ENCODE data around the gene CREB5. TPM values are rescaled to one million over a fixed set of nuclear protein-coding genes. Genes with fewer than 3 reads are reported as not detected.
"Not testable (repeated sequence)": the region's sequence is repeated elsewhere in the genome, so short reads cannot be mapped to it uniquely, and the experiment has no call there.

CREB5 gene
- total RNA-seq, 1 donor from 2014 or later, result 10.3 TPM

DNA sequence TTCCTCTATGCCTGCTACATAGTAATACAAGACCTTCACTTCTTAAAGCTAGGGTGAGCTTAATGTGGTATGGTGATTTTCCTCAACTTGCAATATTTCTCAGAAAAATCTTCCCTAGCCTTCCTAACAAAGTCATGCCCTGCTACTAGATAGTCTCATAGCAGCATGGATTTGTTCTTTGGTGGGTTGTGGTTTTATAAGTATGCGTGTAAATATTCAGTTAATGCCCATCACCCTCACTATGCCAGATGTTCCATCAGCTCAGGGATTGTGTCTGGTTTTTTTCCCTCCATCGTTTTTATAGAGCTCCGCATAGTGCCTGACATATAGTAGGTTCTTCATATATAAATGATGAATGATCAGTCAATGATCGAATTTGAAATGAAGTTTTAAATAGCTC, 182.8 kb downstream of the CREB5 start:
- intact Hi-C loops (cut with DNase I), result no loop called here
- H3K27me3 ChIP-seq (ENCODE audit: low read depth), result no peaks in the 10 kb centered on the region
- ATAC-seq, result no peak
- H3K9me3 ChIP-seq, result no peaks in the 10 kb centered on the region
- H3K27ac ChIP-seq, result no peak overlapping the region
- DNase-seq, result no peak
- no peak overlapping the region for H3K4me3 ChIP-seq
- no peak for TF ChIP-seq CTCF (IDR thresholded peaks at IDR 0.05)
- no peaks in the 10 kb centered on the region for H3K4me1 ChIP-seq
- no peaks in the 10 kb centered on the region for H3K36me3 ChIP-seq

DNA sequence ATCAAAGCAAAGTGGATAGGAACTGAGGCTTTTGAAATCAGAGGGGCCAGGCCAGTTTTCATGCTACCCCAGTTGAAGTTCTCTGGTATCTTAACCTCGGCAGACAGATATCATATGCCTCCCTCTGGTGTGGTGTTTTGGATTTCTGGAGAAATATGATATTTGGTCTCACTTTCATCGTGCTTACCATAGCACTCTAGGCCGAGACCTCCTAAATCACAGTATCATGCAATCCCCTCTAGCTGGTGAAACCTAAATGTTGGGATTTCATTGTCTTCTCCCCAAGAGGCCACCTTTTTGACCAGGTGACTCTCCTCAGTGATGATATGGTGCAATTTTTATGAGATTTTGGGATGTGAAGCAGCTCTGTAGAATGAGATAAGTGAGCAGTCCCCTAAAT, 183.5 kb downstream of the CREB5 start:
- no peak for ATAC-seq
- Histone ChIP-seq H3K36me3 (no peaks in the 10 kb centered on the region), H3K9me3 (no peaks in the 10 kb centered on the region), H3K27me3 (ENCODE audit: low read depth) (no peaks in the 10 kb centered on the region), H3K4me3 (no peak overlapping the region), H3K27ac (no peak overlapping the region), H3K4me1 (no peaks in the 10 kb centered on the region)
- intact Hi-C loops (cut with DNase I), result no loop called here
- no peak for DNase-seq
- TF ChIP-seq CTCF (IDR thresholded peaks at IDR 0.05), result no peak

DNA sequence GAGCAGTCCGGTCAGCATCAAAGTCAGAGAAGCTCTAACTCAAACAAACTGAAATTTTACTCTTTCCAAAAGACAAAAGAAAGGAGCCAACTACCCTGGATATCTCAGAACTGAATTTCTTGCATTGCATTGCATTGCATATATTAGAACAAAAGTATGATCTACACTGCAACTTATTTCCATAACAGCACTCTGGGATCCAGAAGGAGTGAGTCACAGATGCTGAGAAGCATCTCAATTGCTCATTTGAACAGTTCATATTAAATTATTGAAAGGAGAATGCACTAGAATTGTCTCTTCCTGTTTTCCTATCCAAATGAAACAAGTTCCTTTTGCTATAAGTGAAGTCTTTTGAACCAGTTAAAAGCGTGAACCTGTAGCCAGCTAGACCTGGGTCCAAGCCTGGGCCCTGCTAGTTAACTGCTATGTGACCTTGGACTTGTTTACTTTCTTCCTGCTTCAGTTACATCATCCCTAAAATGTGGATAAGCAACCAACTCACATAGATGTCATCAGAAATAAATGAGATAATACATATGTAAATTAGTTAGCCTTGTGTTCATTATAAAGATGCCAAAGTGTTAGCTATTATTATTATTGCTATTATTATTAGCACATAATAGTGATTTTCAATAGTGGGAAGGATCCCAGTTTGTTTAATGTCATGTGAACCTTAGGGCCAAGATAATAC, 184.1 kb downstream of the CREB5 start:
- H3K27ac ChIP-seq, result no peak overlapping the region
- intact Hi-C loops (cut with DNase I), result no loop called here
- no peaks in the 10 kb centered on the region for H3K9me3 ChIP-seq
- DNase-seq (no peak), ATAC-seq (no peak)
- no peaks in the 10 kb centered on the region for H3K27me3 ChIP-seq (ENCODE audit: low read depth)
- TF ChIP-seq CTCF (IDR thresholded peaks at IDR 0.05), result no peak
- H3K36me3 ChIP-seq, result no peaks in the 10 kb centered on the region
- H3K4me3 ChIP-seq, result no peak overlapping the region
- no peaks in the 10 kb centered on the region for H3K4me1 ChIP-seq

DNA sequence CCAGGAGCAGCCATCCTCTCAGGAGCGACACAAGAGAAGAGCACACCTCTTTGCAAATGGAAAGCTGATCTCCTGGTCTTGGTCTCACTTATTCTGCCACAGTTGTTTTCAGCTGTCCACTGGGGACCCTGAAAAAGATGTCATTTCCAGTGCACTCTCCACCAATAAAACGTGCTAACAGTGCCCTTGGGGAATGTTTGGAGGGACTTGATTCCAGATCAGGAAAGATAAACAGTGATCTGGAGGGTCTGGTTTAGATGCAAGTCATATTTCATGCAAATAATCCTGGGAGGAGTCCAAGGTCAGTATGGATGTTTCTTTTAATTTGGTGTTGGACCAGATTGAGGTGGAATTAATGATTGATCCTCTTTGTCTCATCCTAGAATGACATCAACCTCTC, 185.0 kb downstream of the CREB5 start:
- intact Hi-C loops (cut with DNase I), result no loop called here
- H3K36me3 ChIP-seq, result no peaks in the 10 kb centered on the region
- no peak overlapping the region for H3K27ac ChIP-seq
- no peak for TF ChIP-seq CTCF (IDR thresholded peaks at IDR 0.05)
- DNase-seq, result no peak
- no peak for ATAC-seq
- no peaks in the 10 kb centered on the region for H3K27me3 ChIP-seq (ENCODE audit: low read depth)
- no peak overlapping the region for H3K4me3 ChIP-seq
- no peaks in the 10 kb centered on the region for H3K4me1 ChIP-seq
- no peaks in the 10 kb centered on the region for H3K9me3 ChIP-seq

DNA sequence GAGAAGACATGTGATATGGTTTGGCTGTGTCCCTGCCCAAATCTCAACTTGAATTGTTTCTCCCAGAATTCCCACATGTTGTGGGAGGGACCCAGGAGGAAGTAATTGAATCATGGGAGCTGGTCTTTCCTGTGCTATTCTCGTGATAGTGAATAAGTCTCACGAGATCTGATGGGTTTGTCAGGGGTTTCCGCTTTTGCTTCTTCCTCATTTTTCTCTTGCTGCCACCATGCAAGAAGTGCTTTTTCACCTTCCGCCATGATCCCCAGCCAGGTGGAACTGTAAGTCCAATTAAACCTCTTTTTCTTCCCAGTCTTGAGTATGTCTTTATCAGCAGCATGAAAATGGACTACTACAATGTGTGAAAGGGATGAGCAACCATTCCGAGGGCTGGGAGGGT, 185.7 kb downstream of the CREB5 start:
- H3K27me3 ChIP-seq (ENCODE audit: low read depth); H3K27ac ChIP-seq; H3K9me3 ChIP-seq; ATAC-seq; H3K4me3 ChIP-seq; DNase-seq; H3K36me3 ChIP-seq; H3K4me1 ChIP-seq; intact Hi-C loops (cut with DNase I): not testable (repeated sequence)

DNA sequence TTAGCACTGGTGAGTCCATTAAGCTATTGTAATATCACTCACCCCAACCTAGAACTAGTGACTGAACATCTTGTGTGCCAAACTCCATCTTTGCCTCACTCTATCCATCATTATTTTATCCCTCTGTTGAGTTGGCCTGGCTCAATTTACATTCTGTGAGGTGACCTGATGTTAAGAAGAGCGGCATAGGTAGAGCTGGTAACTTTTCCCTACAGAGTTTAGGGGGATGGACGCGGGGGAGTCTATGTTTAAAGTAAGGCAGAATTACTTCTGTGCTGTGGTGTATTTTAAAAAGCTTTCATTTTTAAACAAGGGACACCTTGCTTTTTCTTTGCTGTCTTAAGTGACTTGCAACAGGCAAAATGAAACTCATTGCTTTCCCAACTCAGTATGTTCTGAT, 186.3 kb downstream of the CREB5 start:
- no peaks in the 10 kb centered on the region for H3K27me3 ChIP-seq (ENCODE audit: low read depth)
- intact Hi-C loops (cut with DNase I), result no loop called here
- H3K9me3 ChIP-seq, result no peaks in the 10 kb centered on the region
- H3K4me1 ChIP-seq, result no peaks in the 10 kb centered on the region
- ATAC-seq (no peak), DNase-seq (no peak)
- TF ChIP-seq CTCF (IDR thresholded peaks at IDR 0.05), result no peak
- no peak overlapping the region for H3K4me3 ChIP-seq
- no peak overlapping the region for H3K27ac ChIP-seq
- H3K36me3 ChIP-seq, result no peaks in the 10 kb centered on the region

Measured in lower lobe of right lung (tissue), 2 donors.